Fibroblast of lung (primary cell): ENCODE measurements around the gene MRPL27.

Experiments used
- EZH2 ChIP-seq: IDR thresholded peaks from 2 replicates; pipeline ENCODE4 v1.5.1; 2012; ENCODE audit warnings: low read length, control low read depth, mild to moderate bottlenecking; ENCODE audit errors: missing control alignments
- TF ChIP-seq, protein P1 (sequence below), 2 donors: IDR thresholded peaks in 1 of 2; conservative IDR thresholded peaks in 1 of 2; 1 replicate in 1 of 2; 2 replicates in 1 of 2; pipeline ENCODE4 v1.5.1; 2011 to 2012; ENCODE audit warnings: low read length in 2 of 2, control low read depth in 1 of 2, inconsistent platforms in 1 of 2, low read depth in 1 of 2, mild to moderate bottlenecking in 1 of 2

- TF ChIP-seq, protein P1, sequence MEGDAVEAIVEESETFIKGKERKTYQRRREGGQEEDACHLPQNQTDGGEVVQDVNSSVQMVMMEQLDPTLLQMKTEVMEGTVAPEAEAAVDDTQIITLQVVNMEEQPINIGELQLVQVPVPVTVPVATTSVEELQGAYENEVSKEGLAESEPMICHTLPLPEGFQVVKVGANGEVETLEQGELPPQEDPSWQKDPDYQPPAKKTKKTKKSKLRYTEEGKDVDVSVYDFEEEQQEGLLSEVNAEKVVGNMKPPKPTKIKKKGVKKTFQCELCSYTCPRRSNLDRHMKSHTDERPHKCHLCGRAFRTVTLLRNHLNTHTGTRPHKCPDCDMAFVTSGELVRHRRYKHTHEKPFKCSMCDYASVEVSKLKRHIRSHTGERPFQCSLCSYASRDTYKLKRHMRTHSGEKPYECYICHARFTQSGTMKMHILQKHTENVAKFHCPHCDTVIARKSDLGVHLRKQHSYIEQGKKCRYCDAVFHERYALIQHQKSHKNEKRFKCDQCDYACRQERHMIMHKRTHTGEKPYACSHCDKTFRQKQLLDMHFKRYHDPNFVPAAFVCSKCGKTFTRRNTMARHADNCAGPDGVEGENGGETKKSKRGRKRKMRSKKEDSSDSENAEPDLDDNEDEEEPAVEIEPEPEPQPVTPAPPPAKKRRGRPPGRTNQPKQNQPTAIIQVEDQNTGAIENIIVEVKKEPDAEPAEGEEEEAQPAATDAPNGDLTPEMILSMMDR (conservative IDR thresholded peaks at IDR 0.05 in 1 of 2, IDR thresholded peaks at IDR 0.05 in 1 of 2; ENCODE audit: low read depth in 1 of 2, low read length in 2 of 2) = no peak
- no peak for TF ChIP-seq EZH2
These were observed 25.1 kb downstream of the MRPL27 start for GRCh38 chr17:50347894-50348291.
